ENCODE data around the gene FLCN.

GRCh38 chr17:17241656-17242055 is 4.7 kb upstream of the FLCN start:
- TF ChIP-seq GATA3 (IDR thresholded peaks at IDR 0.05; ENCODE audit: low read depth, low read length) (no peak), GATA2 (IDR thresholded peaks at IDR 0.05; ENCODE audit: low read depth, low read length) (no peak)
